Osteocyte (in vitro differentiated cells): ENCODE data around the gene ZBTB16. TPM values are rescaled to one million over a fixed set of nuclear protein-coding genes. Genes with fewer than 3 reads are reported as not detected.

Experiments
- DNase-seq: peaks from one replicate; pipeline ENCODE4 v3.0.0; 2021; ENCODE audit warnings: mixed read lengths; ENCODE audit not compliant: unreplicated experiment; ENCODE audit errors: extremely low spot score
- H3K27ac Mint-ChIP-seq: one replicate; pipeline ENCODE4 v1.8.0; 2021; ENCODE audit warnings: mild to moderate bottlenecking, mixed read lengths; ENCODE audit not compliant: unreplicated experiment
- H3K27me3 Mint-ChIP-seq: one replicate; pipeline ENCODE4 v1.8.0; 2021; ENCODE audit warnings: mixed read lengths; ENCODE audit not compliant: unreplicated experiment
- H3K36me3 Mint-ChIP-seq: one replicate; pipeline ENCODE4 v1.8.0; 2021; ENCODE audit warnings: mixed read lengths; ENCODE audit not compliant: unreplicated experiment
- H3K4me1 Mint-ChIP-seq: one replicate; pipeline ENCODE4 v1.8.0; 2021; ENCODE audit warnings: mixed read lengths; ENCODE audit not compliant: unreplicated experiment
- H3K4me3 Mint-ChIP-seq: one replicate; pipeline ENCODE4 v1.8.0; 2021; ENCODE audit warnings: mild to moderate bottlenecking, moderate library complexity, mixed read lengths; ENCODE audit not compliant: unreplicated experiment
- H3K9me3 Mint-ChIP-seq: one replicate; pipeline ENCODE4 v1.8.0; 2021; ENCODE audit warnings: mixed read lengths; ENCODE audit not compliant: unreplicated experiment
- total RNA-seq: library from RNA; stranded (reverse); gene quantifications from 2 replicates; pipeline ENCODE4 v1.2.1, GENCODE V29; 2021
- TF ChIP-seq, protein P1 (sequence below): fragments of 200-600 bp; sonication (generic); IDR thresholded peaks from 2 replicates; pipeline ENCODE4 v1.5.0; 2021; ENCODE audit warnings: antibody characterized with exemption, mild to moderate bottlenecking, moderate library complexity

ZBTB16 gene
- total RNA-seq, 1 donor from 2014 or later, result 20.3 TPM

DNA sequence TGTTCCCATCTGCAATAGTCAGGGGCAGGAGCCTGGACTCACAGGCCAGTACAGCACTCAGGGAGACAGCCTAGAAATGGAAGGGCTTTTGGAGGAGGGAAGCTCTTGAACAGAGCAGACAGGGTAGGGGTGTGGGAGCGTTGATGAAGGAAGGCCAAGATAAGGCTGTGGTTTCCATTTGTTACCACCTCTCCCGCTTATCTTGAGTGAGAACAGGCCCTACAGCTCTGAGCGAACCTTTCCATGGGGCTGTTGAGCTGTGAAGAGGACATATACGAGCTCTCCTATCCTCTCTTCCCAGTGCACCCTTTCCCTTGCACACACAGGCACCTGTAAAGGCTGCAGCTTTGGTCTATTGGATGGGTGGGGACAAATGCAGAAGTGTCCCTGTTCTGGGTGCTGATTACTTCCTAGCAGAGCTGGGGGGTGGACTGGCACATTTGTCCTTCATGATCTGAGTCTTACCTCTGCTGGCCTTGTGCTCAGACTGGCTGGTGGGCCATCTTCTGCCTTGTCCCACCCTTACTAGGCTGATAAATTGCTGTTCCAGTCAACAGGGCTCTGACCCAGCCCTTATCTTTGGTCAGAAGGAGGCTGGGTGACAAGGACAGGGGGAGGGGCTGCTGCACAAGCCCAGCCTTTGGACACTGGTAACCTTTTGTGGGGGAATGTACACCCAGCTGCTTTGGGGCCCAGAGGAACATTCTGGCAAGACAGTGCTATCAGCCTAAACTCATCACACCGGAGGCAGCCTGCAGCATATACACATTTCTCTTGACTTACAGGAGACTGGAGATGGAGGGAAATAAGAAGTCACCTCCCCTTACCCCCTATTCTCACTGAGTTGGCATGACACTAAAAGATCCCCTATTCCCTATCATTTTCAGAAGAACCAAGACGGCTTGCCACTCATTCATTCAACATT is 156.6 kb downstream of the ZBTB16 start:
- DNase-seq, result no peak
- H3K27ac Mint-ChIP-seq, result no peak overlapping the region
- peaks cover 7% of the 10 kb centered on the region for H3K4me1 Mint-ChIP-seq
- no peaks in the 10 kb centered on the region for H3K9me3 Mint-ChIP-seq
- H3K27me3 Mint-ChIP-seq, result peaks cover 17% of the 10 kb centered on the region
- peaks cover 11% of the 10 kb centered on the region for H3K36me3 Mint-ChIP-seq
- H3K4me3 Mint-ChIP-seq, result no peak overlapping the region
- TF ChIP-seq, protein P1, sequence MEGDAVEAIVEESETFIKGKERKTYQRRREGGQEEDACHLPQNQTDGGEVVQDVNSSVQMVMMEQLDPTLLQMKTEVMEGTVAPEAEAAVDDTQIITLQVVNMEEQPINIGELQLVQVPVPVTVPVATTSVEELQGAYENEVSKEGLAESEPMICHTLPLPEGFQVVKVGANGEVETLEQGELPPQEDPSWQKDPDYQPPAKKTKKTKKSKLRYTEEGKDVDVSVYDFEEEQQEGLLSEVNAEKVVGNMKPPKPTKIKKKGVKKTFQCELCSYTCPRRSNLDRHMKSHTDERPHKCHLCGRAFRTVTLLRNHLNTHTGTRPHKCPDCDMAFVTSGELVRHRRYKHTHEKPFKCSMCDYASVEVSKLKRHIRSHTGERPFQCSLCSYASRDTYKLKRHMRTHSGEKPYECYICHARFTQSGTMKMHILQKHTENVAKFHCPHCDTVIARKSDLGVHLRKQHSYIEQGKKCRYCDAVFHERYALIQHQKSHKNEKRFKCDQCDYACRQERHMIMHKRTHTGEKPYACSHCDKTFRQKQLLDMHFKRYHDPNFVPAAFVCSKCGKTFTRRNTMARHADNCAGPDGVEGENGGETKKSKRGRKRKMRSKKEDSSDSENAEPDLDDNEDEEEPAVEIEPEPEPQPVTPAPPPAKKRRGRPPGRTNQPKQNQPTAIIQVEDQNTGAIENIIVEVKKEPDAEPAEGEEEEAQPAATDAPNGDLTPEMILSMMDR, result no peak

DNA sequence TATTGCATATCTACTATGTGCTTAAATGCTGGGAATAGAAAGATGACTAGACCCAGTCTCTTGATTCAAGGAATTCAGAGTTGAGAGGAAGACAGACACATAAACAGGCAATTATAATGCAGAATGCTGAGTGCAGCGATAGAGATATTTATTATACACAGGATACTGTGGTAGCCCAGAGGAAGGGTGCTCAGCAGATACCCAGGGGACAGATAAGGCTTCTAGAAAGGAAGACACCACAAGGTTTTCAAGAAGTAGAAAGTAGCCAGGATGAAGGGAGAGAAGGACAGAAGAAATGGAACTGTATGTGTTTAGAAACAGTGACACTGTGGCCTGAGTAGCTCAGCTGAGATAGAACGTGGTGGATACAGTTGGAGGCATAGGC is 157.3 kb downstream of the ZBTB16 start:
- TF ChIP-seq, protein P1, result no peak
- peaks cover 7% of the 10 kb centered on the region for H3K4me1 Mint-ChIP-seq
- peaks cover 9% of the 10 kb centered on the region for H3K36me3 Mint-ChIP-seq
- DNase-seq, result no peak
- H3K27me3 Mint-ChIP-seq, result peaks cover 22% of the 10 kb centered on the region
- H3K4me3 Mint-ChIP-seq, result no peak overlapping the region
- H3K9me3 Mint-ChIP-seq, result no peaks in the 10 kb centered on the region
- H3K27ac Mint-ChIP-seq, result no peak overlapping the region

DNA sequence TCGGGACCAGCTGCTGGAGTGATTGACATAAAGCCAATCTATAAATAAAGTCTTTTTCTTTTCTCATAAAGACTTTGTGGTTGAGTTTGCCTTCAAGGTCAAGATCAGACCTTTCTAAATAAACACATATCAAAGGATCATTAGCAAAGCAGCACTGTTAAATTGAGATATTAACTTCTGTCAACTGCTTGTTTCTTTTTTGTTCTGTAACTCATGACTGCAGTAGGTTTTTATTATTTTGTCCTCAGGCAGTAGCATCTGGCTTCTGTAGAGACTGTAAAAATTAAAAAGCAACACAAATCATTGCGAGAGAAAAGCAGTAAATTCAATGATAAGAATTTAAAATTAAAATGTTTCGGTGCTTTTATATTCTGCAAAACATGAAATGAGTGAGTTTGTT is 159.0 kb downstream of the ZBTB16 start:
- H3K4me3 Mint-ChIP-seq, result no peak overlapping the region
- no peak for DNase-seq
- TF ChIP-seq, protein P1, result no peak
- peaks cover 23% of the 10 kb centered on the region for H3K27me3 Mint-ChIP-seq
- H3K36me3 Mint-ChIP-seq, result peaks cover 9% of the 10 kb centered on the region
- H3K9me3 Mint-ChIP-seq, result no peaks in the 10 kb centered on the region
- H3K27ac Mint-ChIP-seq, result no peak overlapping the region
- H3K4me1 Mint-ChIP-seq, result peaks cover 7% of the 10 kb centered on the region

DNA sequence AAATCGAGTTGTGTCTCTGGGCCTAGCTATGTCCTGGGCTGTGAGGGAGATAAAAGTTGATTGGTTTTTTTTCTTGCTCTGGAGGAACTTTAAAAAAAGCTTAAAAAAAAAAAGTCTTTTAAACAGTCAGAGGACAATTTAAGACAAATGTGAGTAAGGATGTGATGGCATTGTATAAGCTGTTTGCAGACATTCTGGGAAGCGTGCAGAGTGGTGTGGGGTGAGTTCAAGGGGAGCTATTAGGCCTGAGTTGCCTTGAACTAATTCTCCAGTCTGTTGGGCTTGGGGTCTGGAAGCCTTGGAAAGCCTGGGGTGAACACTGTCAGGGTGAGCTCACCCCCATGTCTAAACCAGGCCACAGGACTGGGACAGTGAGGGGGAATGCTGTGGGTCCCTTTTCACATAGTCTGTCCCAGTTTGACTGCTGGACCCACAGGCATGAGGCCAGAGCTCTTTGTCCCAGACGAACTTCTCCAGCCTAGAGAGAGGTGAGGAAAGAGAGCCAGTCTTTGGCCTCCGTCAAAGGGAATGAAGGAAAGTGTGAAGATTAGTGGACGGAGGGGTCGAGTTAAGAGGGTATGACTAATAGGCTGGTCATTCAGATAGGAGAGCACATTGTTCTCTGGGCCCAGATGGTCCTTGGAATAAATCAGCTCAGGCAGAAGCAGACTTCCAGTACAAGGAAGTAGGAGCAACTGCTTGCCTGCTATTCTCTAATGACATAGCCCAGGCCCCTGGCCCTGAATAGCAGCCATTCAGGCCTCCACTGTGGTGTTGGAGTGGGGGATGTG is 160.2 kb downstream of the ZBTB16 start:
- H3K36me3 Mint-ChIP-seq, result peaks cover 8% of the 10 kb centered on the region
- H3K27me3 Mint-ChIP-seq, result peaks cover 33% of the 10 kb centered on the region
- peaks cover 7% of the 10 kb centered on the region for H3K4me1 Mint-ChIP-seq
- DNase-seq, result no peak
- no peak overlapping the region for H3K4me3 Mint-ChIP-seq
- H3K27ac Mint-ChIP-seq, result no peak overlapping the region
- TF ChIP-seq, protein P1, result no peak
- no peaks in the 10 kb centered on the region for H3K9me3 Mint-ChIP-seq

DNA sequence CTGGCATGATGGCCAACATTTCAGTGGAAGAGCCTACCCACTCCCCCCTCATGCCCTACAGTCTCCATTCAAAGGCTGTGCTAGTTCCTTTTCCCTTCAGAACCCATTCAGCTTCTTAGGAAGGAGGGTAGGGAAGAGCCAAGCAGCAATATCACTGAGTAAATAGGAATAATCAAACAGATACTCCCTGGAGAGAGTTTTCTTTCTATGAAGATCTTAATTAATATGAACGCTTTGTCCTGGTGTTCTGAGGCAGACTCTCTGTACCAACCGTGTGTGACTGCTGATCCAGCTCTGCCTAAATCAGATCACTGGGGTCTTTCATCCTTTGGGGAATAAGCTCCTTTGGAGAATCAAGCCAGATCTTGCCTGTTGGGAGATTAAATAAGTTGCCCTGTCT is 161.5 kb downstream of the ZBTB16 start:
- no peak overlapping the region for H3K27ac Mint-ChIP-seq
- TF ChIP-seq, protein P1, result no peak
- peaks cover 34% of the 10 kb centered on the region for H3K27me3 Mint-ChIP-seq

More for the DNA sequence above, 161.5 kb downstream of the ZBTB16 start:
- H3K4me3 Mint-ChIP-seq, result no peak overlapping the region
- DNase-seq, result no peak
- H3K9me3 Mint-ChIP-seq, result no peaks in the 10 kb centered on the region
- H3K36me3 Mint-ChIP-seq, result peaks cover 8% of the 10 kb centered on the region
- H3K4me1 Mint-ChIP-seq, result peaks cover 7% of the 10 kb centered on the region
